Pancreas (tissue), 10 donors: ENCODE results near the gene BMPR1B. TPM values are rescaled to one million over a fixed set of nuclear protein-coding genes. Genes with fewer than 3 reads are reported as not detected.
A peak's percentile ranks its signal among the peaks of the same experiment; 100 is the strongest.

Experiments used
- ATAC-seq, 4 donors: fragments of 200-7000 bp; cut with Tn5 transposase; one replicate each; pipeline versions ENCODE4 v1.8.0 to v1.9.1; 2020; ENCODE audit warnings: mild to moderate bottlenecking in 4 of 4, moderate library complexity in 4 of 4
- DNase-seq, 6 donors: peaks; one replicate each; pipeline ENCODE4 v3.0.0-alpha.2; 2020
- FAIRE-seq: peaks from 2 replicates; lab custom pipeline; 2012; peaks lifted over from hg19 to GRCh38; lab: Jason Lieb, UNC
- H3K27ac ChIP-seq, 4 donors: fragments of 200-600 bp; sonication (generic); 1 replicate in 3 of 4; 2 replicates in 1 of 4; pipeline versions ENCODE4 v1.5.0 to v1.8.0; 2020
- H3K27me3 ChIP-seq, 4 donors: fragments of 200-600 bp; one replicate each; pipeline ENCODE4 v1.8.0; 2021
- H3K36me3 ChIP-seq, 3 donors: fragments of 200-600 bp; sonication (generic) in 1 of 3; one replicate each; pipeline versions ENCODE4 v1.5.0 to v1.8.0; 2020 to 2021
- H3K4me1 ChIP-seq, 3 donors: fragments of 200-600 bp; one replicate each; pipeline ENCODE4 v1.8.0; 2021
- H3K4me3 ChIP-seq, 4 donors: fragments of 200-600 bp; sonication (generic) in 2 of 4; one replicate each; pipeline versions ENCODE4 v1.5.0 to v1.8.0; 2020 to 2021
- H3K9me3 ChIP-seq, 4 donors: fragments of 200-600 bp; one replicate each; pipeline ENCODE4 v1.8.0; 2021
- WGBS, 2 donors: extraction: QIAGEN DNeasy Blood & Tissue Kit; methylation state at CpG; one replicate each; pipeline ENCODE4 v1.1.7; 2013; 5-methylcytosine and 5-hydroxymethylcytosine counted together
- intact Hi-C, 3 donors: fragments of 100-400 bp; cut with DNase I; formaldehyde crosslinking; loops; one replicate each; pipeline versions ENCODE4 v1.11.1 to v1.14.2; 2022
- polyA plus RNA-seq, 2 donors: library from polyadenylated mRNA; stranded (reverse); fragments of 200-250 nt; gene quantifications; one replicate each; pipeline ENCODE4 v1.2.3, GENCODE V29; 2013
- total RNA-seq, 6 donors: library from RNA; stranded (reverse); fragmentation: NEBNext Ultra II Directional in 4 of 6; extraction: Animal tissue kit (Norgen Biotek cat#: 25700) in 4 of 6; gene quantifications; one replicate each; pipeline versions ENCODE4 v1.2.1 to v1.2.4, GENCODE V29; 2021 to 2023
- TF ChIP-seq, protein P1 (sequence below), 4 donors: fragments of 200-600 bp; sonication (generic) in 3 of 4; IDR thresholded peaks; one replicate each; pipeline versions ENCODE4 v1.5.0 to v1.8.0; 2021; ENCODE audit warnings: antibody characterized with exemption in 4 of 4
- donor health status: healthy with polysubstance abuse.
- donor health status: DM: no; HTN: no; CAD: no; lungs with moderate emphysema.
- donor health status: DM: no; HTN: no; CAD: no.
- donor health status: control.
- donor health status: control.
- donor health status: Bipolar disorder and iron deficiency.
- donor health status: DM: yes; HTN: yes; CAD: no.
- donor health status: DM: no; HTN: no; CAD: no.
- donor health status: DM: no; HTN: no; CAD: no.
- donor health status: DM: yes; HTN: yes; CAD: no.

BMPR1B gene
- total and polyA plus RNA-seq, 8 donors, result 0.46 to 3.7 (median 1.6) TPM

DNA sequence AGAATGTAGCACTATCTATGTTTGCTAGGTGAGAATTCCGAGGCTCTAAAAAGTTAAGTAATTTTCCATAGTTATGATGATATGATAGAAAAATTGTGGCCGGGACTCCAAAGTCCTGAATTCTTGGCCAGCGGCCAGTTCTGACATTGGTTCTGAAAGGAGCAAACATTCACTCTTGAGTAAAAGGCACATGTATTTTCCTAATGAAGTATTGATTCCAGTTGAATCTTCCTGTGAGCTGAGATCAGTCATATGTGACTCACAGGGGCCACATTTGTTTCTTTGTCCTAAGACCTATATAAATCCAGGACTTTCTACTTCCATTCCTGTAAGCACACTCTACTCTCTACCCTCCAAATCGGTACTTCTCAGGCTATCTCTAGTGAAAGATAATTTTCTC is 349.9 kb downstream of the BMPR1B start:
- 18 to 19% methylated on average over 4 of the region's 4 CpGs for WGBS, 2 donors
- TF ChIP-seq, protein P1, sequence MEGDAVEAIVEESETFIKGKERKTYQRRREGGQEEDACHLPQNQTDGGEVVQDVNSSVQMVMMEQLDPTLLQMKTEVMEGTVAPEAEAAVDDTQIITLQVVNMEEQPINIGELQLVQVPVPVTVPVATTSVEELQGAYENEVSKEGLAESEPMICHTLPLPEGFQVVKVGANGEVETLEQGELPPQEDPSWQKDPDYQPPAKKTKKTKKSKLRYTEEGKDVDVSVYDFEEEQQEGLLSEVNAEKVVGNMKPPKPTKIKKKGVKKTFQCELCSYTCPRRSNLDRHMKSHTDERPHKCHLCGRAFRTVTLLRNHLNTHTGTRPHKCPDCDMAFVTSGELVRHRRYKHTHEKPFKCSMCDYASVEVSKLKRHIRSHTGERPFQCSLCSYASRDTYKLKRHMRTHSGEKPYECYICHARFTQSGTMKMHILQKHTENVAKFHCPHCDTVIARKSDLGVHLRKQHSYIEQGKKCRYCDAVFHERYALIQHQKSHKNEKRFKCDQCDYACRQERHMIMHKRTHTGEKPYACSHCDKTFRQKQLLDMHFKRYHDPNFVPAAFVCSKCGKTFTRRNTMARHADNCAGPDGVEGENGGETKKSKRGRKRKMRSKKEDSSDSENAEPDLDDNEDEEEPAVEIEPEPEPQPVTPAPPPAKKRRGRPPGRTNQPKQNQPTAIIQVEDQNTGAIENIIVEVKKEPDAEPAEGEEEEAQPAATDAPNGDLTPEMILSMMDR (IDR thresholded peaks at IDR 0.05), result no peak
- DNase-seq, result peak in 3 of 6 donors; percentile 26 to 68 (median 51)
- intact Hi-C loops, result no loop called here
- peak; percentile 54 to 65 (median 59) for ATAC-seq
- no peak overlapping the region for H3K4me3 ChIP-seq
- H3K9me3 ChIP-seq, result no peaks in the 10 kb centered on the region
- FAIRE-seq, result no peak
- H3K4me1 ChIP-seq, result peaks cover 0 to 17% (median 16%) of the 10 kb centered on the region in 3 donors
- H3K36me3 ChIP-seq, result no peaks in the 10 kb centered on the region
- H3K27me3 ChIP-seq, result no peaks in the 10 kb centered on the region
- H3K27ac ChIP-seq, result no peak overlapping the region

DNA sequence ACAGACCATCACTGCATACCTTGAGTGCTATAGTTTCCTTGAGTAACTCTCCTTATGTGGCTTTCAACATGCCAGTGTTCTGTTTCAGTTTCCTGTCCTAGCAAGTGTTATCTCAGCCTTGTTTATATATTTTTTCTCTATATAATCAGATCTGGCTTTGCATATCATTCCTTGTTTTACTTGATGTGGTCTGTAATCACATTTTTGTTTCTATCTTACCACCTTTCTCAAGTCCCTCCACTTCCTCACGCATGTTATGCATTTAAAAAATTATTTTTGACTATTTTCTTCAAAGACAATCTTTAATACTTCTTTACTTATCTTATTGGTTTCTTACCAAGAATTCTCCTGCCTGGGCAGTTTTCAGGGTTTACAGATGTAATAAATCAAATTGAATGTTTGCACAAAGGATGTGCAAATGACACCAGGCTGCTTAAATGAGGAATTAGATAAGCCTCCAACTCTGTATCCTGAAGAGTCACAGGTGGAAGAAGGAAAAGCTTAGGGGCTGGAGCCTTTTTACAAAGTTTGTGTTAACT is 351.2 kb downstream of the BMPR1B start:
- H3K4me1 ChIP-seq, result peaks cover 0 to 17% (median 16%) of the 10 kb centered on the region in 3 donors
- H3K4me3 ChIP-seq, result no peak overlapping the region
- TF ChIP-seq, protein P1 (IDR thresholded peaks at IDR 0.05), result no peak
- no peaks in the 10 kb centered on the region for H3K9me3 ChIP-seq
- DNase-seq (no peak), ATAC-seq (no peak), FAIRE-seq (no peak)
- 78 to 96% methylated on average over 1 of the region's 1 CpG for WGBS, 2 donors
- no peak overlapping the region for H3K27ac ChIP-seq
- intact Hi-C loops, result no loop called here
- H3K36me3 ChIP-seq, result no peaks in the 10 kb centered on the region
- H3K27me3 ChIP-seq, result no peaks in the 10 kb centered on the region

DNA sequence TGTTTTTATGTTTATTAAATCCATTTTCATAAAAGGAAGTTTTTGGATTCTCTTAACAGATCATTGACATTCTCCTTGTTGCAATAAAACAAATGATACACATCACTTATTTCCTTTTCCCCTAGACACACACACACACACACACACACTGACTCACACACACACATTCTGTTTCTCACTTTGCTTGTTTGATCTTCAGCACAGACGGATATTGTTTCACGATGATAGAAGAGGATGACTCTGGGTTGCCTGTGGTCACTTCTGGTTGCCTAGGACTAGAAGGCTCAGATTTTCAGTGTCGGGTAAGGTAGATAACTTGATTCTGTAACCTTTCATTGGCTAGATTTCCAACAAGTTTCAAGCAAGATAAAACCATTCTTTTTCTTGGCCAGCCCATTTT is 356.8 kb downstream of the BMPR1B start:
- FAIRE-seq, result no peak
- no peaks in the 10 kb centered on the region for H3K4me1 ChIP-seq
- 73 to 76% methylated on average over 3 of the region's 3 CpGs for WGBS, 2 donors

DNA sequence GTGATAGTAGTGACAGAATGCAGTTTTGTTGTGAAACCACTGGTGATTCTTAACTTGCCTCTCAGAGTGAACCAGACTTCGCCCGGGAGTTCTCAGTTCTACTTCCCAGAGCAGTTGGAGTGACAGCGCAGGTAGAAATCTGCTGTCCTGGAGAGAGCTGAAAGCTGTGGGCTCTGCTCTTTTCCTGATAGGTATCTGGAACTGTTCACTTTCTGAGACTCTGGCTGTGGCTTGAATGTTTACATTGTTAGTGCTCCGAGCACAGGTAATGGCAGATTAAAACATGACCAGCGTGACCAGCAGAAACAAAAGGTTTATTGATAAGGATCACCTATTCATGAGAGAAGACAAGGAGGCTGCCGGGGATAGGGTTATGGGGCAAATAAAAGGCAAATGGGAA is 360.7 kb downstream of the BMPR1B start:
- no peak overlapping the region for H3K4me3 ChIP-seq
- FAIRE-seq, result no peak
- H3K27ac ChIP-seq, result peak overlapping the region in 1 of 4 donors; percentile 21
- ATAC-seq, result peak in 3 of 4 donors; percentile 31 to 71 (median 39)
- no peak for DNase-seq
- TF ChIP-seq, protein P1 (IDR thresholded peaks at IDR 0.05), result no peak
- no peaks in the 10 kb centered on the region for H3K27me3 ChIP-seq
- no peaks in the 10 kb centered on the region for H3K9me3 ChIP-seq
- intact Hi-C loops, result no loop called here
- no peaks in the 10 kb centered on the region for H3K36me3 ChIP-seq
- 13 to 24% methylated on average over 6 of the region's 6 CpGs for WGBS, 2 donors
- no peaks in the 10 kb centered on the region for H3K4me1 ChIP-seq

More for the DNA sequence above, 356.8 kb downstream of the BMPR1B start:
- H3K27ac ChIP-seq, result no peak overlapping the region
- H3K4me3 ChIP-seq, result no peak overlapping the region
- TF ChIP-seq, protein P1 (IDR thresholded peaks at IDR 0.05), result no peak
- DNase-seq, result no peak
- ATAC-seq, result no peak
- intact Hi-C loops, result no loop called here
- H3K36me3 ChIP-seq, result no peaks in the 10 kb centered on the region
- H3K9me3 ChIP-seq, result no peaks in the 10 kb centered on the region
- no peaks in the 10 kb centered on the region for H3K27me3 ChIP-seq

DNA sequence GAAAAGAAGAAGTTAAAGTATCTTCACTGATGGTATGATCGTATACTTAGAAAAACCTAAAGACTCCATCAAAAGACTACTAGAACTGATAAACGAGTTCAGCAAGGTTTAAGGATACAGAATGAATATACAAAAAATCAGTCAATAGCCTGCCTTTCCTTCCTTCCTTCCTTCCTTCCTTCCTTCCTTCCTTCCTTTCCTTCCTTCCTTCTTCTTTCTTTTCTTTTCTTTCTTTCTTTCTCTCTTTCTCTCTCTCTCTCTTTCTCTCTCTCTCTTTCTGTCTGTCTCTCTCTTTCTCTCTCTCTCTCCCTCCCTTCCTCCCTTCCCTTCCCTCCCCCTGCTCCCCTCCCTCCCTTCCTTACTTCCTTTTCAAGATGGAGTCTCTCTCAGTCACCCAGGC is 362.7 kb downstream of the BMPR1B start:
- ATAC-seq (no peak), DNase-seq (no peak), FAIRE-seq (no peak)
- no peak overlapping the region for H3K27ac ChIP-seq
- intact Hi-C loops, result no loop called here
- H3K9me3 ChIP-seq, result no peaks in the 10 kb centered on the region
- no peaks in the 10 kb centered on the region for H3K36me3 ChIP-seq
- TF ChIP-seq, protein P1 (IDR thresholded peaks at IDR 0.05), result no peak
- no peaks in the 10 kb centered on the region for H3K4me1 ChIP-seq
- no peak overlapping the region for H3K4me3 ChIP-seq
- H3K27me3 ChIP-seq, result no peaks in the 10 kb centered on the region
- 80 to 90% methylated on average over 2 of the region's 2 CpGs for WGBS, 2 donors
